Epidermal melanocyte (primary cell): ENCODE measurements around the gene SSR2.

Source experiments
- DNase-seq: peaks from one replicate; pipeline ENCODE4 v3.0.0; 2011; ENCODE audit warnings: low spot score; ENCODE audit not compliant: insufficient read length

Gene SSR2

GRCh38 chr1:155974208-155975115 lies 46.3 kb downstream of the SSR2 start:
- DNase-seq: no peak

DNA sequence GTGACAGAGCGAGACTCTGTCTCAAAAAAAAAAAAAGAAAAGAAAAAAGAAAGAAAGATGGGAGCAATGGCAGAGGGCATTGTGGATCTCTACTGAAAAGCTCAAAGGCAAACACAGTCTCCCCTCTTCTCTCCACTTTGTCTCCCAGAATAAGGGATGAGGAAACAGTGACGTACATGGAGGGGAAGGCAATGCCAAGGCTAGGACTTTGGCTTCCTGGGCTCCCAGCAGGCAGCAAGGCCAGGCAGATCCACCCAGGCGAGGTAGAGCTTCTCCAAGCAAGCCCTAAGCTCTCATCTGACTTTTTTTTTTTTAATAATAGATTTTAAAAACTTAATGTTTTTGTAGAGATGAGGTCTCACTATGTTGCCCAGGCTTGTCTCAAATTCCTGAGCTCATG lies 47.0 kb downstream of the SSR2 start:
- DNase-seq: no peak

GRCh38 chr1:155971910-155972809 lies 48.6 kb downstream of the SSR2 start:
- no peak for DNase-seq

DNA sequence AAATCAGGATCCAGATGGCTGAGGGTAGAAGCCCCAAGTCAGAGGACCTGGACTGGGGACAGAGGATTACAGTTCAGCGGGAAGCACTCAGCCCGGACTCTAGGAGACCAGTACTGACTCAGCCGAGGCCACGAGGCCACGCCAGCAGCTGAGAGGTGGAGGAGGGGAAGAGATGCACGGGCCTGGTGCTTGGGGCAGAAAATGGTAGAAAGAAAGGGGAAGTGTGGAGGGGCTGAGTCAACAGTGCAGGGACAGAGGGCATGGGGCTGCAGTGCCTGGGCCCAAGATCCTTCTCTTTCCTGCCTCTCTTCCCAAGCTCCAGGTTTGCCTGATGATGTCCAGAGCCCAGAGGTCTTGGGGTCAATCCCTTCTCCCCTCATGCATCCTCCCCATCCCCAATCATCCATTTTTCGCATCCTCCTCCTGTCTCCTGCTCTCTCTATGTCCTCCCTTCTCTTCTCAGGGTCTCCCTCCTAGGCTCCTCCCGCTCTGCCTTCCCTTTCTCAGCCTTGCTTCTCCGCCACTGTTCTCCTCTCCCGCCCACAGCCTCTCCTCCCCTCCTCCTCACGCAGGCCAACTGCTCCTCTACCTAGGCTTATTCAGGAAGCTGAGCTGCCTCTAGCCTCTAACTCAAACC lies 50.1 kb downstream of the SSR2 start:
- DNase-seq: peak; percentile 68

DNA sequence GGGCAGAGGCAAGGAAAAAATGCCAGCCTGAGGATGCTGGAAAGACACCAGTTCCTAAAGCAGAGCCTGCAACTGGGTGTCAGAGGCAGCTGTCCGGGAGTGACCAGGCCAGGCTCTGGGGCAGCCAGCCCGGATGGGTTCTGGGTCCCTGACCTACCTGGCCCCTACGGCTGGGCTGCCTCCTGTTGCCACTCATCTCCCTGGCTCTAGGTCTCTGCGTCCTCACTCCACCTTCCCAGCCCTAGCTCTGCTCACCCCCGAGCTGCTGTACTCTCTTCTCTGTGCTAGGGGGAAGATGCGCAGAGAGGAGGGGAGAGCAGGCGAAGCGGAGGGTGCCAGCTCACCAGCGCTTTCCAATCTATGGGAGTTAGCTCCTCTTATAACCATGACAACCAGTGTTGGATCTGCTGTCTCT lies 51.4 kb downstream of the SSR2 start:
- no peak for DNase-seq

- no peak for DNase-seq
These were observed 52.1 kb downstream of the SSR2 start for GRCh38 chr1:155968670-155969069.

- DNase-seq: no peak
These were observed 52.7 kb downstream of the SSR2 start for GRCh38 chr1:155968051-155968400.

- no peak for DNase-seq
These were observed 53.3 kb downstream of the SSR2 start for GRCh38 chr1:155967341-155968050.

DNA sequence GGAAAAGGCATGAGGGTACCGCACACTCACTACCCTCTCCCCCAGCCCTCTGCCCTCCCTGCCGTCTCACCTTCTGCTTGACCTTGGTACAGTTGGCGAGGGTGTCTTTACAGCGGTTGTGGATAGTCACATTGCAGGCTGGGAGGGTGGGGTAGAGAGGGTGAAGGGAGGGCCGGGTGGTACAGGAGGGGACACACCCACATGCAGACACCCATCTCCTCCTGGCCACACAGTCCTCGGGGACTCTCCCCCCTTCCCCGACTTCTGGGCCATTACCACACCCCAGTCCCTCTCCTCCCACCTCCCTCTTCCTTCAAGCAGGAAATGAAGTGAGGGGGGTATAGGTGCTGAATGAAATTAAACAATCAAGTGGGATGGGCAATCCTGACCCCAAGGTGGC lies 54.0 kb downstream of the SSR2 start:
- DNase-seq: no peak

GRCh38 chr1:155966135-155966534 lies 54.6 kb downstream of the SSR2 start:
- no peak for DNase-seq

GRCh38 chr1:155964193-155964592 lies 56.6 kb downstream of the SSR2 start:
- DNase-seq: no peak

GRCh38 chr1:155962599-155963211 lies 58.0 kb downstream of the SSR2 start:
- no peak for DNase-seq

DNA sequence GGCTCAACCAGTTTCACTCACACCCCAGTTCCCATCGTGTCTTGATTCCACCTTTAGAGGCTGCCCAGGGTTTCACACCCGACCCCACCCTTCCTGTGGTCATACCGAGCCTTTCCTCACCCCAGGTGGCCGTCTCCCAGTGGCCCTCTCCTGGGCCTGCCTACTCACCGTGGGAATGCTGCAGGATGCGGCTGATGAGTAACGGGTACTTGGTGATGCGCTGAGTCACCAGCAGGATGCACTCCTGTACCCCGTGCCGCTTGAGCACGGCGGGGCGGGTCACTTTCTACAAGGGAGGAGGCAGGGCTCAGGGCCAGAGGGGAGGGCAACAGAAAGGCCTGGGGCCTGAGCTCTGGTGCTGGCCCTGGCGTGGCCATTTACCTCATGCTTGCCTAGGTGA lies 58.8 kb downstream of the SSR2 start:
- DNase-seq: no peak

- DNase-seq: no peak
These were observed 60.5 kb downstream of the SSR2 start for GRCh38 chr1:155960081-155960745.
